ENCODE results near the gene RAB44.

The RAB44 gene

GRCh38 chr6:36755435-36756348 is 58.1 kb downstream of the RAB44 start:
- no peak for DNase-seq

- no peak for DNase-seq
These were observed 59.2 kb downstream of the RAB44 start for GRCh38 chr6:36756786-36757185.

- DNase-seq = no peak
These were observed 59.6 kb downstream of the RAB44 start for GRCh38 chr6:36757206-36757605.

GRCh38 chr6:36757943-36758508 is 60.4 kb downstream of the RAB44 start:
- DNase-seq = no peak

GRCh38 chr6:36758516-36759147 is 61.0 kb downstream of the RAB44 start:
- DNase-seq = peak; percentile 55

GRCh38 chr6:36759148-36759759 is 61.6 kb downstream of the RAB44 start:
- peak; percentile 87 for DNase-seq

GRCh38 chr6:36760685-36761435 is 63.2 kb downstream of the RAB44 start:
- no peak for DNase-seq

- DNase-seq = no peak
These were observed 64.5 kb downstream of the RAB44 start for GRCh38 chr6:36762123-36762522.

GRCh38 chr6:36765190-36765589 is 67.6 kb downstream of the RAB44 start:
- no peak for DNase-seq

GRCh38 chr6:36765594-36766398 is 68.2 kb downstream of the RAB44 start:
- peak; percentile 93 for DNase-seq

- DNase-seq = no peak
These were observed 68.8 kb downstream of the RAB44 start for GRCh38 chr6:36766399-36766945.

GRCh38 chr6:36769183-36769675 is 71.6 kb downstream of the RAB44 start:
- DNase-seq = no peak

GRCh38 chr6:36769676-36770499 is 72.3 kb downstream of the RAB44 start:
- DNase-seq = peak; percentile 49

- peak; percentile 44 for DNase-seq
These were observed 73.5 kb downstream of the RAB44 start for GRCh38 chr6:36771145-36771544.

- DNase-seq = no peak
These were observed 74.8 kb downstream of the RAB44 start for GRCh38 chr6:36772397-36772796.

GRCh38 chr6:36774331-36774730 is 76.7 kb downstream of the RAB44 start:
- peak; percentile 69 for DNase-seq

- no peak for DNase-seq
These were observed 78.5 kb downstream of the RAB44 start for GRCh38 chr6:36776167-36776566.

- DNase-seq = no peak
These were observed 80.2 kb downstream of the RAB44 start for GRCh38 chr6:36777801-36778200.

- no peak for DNase-seq
These were observed 81.6 kb downstream of the RAB44 start for GRCh38 chr6:36779227-36779626.

GRCh38 chr6:36780442-36781177 is 83.0 kb downstream of the RAB44 start:
- DNase-seq = no peak

Data from NCI-H82 (cell line).